HG02798 (cell line): Measurements from ENCODE around the gene PDE4D.
"Not testable (repeated sequence)": the region's sequence is repeated elsewhere in the genome, so short reads cannot be mapped to it uniquely, and the experiment has no call there.

Experiments
- ATAC-seq: cut with Tn5 transposase; IDR thresholded peaks from one replicate; pipeline ENCODE4 v1.9.1; 2021; ENCODE audit warnings: mild to moderate bottlenecking; ENCODE audit not compliant: unreplicated experiment, poor library complexity

Gene PDE4D

DNA sequence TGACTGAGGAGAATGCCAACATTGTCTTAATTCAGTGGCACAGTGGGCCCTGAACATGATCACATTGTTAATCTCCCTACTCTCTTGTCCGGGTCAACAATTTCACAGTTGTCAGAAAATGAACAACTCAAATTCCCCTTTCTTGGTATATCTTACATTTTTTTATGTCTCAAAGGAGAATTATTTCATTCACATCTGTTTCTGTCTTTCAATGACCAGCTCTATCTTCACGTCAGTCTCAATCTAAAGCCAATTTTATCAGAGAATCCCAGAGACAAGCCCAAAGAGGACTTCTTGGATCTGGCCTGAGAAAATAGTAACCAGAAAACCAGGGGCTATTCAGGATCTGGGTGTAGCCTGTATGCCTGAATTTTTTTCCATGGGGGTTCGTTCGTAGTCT, 477.5 kb downstream of the PDE4D start:
- ATAC-seq, result no peak

DNA sequence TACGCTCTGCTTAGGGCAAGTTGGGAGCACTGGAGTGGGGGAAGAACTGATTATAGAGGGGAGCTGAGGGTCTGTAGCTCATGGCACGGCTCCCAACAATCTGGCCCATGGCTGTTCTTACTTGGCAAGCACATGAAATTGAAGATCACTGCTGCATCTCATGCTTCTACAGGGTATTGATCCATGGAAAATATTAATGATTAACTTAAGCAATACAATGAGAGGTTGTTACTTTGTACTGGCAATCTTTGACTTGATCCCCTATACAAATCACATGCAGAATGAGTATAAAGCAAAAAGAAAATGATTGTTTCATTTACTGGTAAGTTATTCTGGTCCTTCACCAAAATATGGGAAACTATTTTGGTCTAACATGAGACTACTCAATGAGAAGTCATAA, 481.1 kb downstream of the PDE4D start:
- no peak for ATAC-seq

GRCh38 chr5:59408997-59409396, 484.5 kb downstream of the PDE4D start:
- ATAC-seq, result not testable (repeated sequence)

DNA sequence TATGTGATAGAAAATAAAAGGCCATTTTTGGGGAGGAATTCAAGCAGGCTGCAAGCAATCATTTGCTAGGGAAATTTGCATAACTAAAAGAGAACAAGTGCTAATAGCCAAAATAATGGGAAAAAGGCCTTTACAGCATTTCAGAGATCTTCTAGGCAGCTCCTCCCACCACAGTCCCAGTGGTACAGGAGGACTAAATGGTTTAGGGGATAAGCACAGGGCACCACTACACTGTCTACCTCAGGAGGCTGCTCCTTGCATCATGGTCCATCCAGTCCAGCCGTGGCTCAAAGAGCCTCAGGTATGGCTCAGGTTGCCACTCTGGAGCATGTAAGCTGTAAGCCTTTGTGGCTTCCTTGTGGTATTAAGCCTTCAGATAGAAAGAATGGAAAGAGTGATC, 485.6 kb downstream of the PDE4D start:
- ATAC-seq, result no peak

DNA sequence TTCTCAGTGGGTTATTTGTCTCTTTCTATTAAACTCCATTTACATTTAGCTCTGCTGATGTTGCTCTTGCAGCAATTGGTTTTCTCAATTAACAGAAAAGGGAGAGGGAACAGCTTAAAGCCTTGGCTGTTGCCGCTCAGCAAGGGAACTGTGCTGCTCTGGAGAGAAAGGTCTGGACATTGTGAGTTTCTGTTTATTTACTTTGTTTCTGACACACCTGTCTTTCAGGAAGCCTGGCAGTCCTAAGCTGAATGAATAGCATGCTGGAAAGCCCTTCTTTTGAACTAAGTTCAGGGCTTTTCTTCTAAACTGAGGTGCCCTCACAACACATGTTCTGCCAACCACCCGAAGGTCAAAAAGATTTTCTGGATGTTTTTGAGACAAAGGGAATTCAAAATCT, 491.9 kb downstream of the PDE4D start:
- no peak for ATAC-seq

GRCh38 chr5:59394956-59395355, 498.6 kb downstream of the PDE4D start:
- not testable (repeated sequence) for ATAC-seq

DNA sequence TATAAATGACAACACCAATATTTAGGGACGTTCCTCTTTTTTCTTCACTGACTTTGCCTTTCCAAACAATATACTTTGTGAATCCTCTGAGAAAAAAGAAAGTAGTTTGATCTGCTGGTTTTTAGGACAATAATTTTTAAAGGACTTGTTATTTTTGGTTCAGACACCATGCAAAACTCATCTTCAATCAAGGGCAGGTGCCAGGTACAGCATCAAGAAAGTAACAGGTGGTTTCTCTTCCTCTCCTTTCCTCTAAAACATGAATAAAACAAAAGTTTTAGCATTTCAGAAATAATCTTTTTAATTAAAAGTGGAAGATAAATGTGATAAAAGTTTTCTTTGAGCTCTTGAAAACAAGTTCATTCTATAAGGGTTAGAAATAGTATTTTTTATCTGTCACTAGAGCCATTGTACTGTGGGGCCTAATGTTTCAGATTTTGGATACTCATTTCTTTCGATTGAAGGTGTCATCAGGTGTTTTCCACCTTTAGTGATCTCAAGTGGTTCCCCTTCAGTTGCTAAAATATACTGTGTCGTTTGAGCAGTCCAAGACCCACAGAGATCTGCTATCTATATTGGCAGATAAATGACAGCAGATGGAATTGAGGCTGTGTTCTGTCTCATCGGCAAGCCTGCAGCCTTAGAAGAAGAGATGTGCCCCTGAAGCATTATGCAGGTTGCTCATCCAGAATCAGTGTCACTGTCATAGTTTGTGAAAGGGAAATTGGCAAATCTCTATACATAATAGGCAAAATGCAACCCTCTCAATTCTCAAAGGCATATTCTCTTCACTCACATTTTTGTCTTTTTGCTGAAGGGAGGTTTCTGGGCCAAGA, 499.7 kb downstream of the PDE4D start:
- ATAC-seq, result no peak

- no peak for ATAC-seq
These were observed 501.9 kb downstream of the PDE4D start for GRCh38 chr5:59391576-59391975.

- ATAC-seq, result no peak
These were observed 502.5 kb downstream of the PDE4D start for GRCh38 chr5:59390989-59391388.

DNA sequence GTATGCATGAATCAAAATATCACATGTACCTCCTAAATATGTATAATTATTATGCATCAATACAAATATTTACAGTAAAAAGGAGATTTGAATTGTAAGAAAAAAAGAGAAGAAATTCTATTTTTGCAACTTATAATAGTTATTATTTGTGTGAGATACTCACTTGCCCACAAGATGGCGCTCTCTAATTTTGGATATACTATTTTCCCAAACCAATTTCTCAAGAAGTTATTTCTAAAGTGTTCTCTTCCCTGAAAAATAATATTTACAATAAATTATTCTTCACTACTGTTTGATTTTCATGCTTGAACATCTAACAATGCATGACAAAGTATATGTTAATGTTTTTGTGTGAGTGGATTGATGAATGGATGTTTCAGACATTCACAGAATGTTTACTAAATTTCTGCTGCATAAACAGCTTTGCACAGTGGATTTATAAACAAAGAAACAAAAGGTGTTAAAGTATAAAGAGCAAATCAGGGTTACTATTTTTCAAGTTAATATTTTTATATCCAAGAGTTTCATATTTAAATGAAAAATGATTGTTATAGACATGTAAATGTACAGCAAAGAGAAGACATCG, 503.4 kb downstream of the PDE4D start:
- ATAC-seq, result no peak

DNA sequence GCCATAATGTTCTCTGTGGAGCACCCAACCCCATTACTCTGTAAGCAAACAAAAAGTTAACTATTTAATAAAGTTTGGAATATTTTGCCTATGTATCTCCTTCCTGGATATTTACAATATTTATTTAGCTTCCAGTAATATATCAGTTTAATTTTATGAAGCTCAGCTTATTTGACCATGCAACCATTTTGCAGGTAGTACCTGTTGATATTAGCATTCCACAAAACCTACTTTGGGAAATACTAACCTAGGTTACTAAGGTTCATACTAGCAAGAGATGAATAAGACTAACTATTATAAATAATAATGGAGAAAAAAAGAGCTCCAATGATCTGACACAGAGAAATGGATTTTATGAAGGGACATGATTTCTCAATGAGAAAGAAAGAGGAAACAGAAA, 506.4 kb downstream of the PDE4D start:
- no peak for ATAC-seq

DNA sequence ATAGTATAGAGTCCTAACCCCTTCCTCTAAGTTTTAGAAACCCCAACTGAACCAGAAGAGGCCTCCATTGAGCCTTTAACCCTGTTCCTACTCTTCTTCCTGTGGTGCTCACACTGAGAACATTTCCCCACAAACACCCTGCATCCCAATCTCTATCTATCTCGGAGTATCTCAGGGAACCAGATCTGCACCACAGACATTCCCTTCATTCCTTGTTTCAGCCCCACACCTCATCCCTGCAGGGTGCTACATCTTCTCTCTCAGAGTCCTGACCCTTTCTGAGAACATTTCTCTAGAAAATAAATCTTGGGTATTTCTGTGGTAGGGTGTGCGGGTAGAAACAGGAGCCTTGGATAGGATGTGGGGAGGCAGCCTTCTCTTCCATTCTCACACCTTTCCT, 507.8 kb downstream of the PDE4D start:
- no peak for ATAC-seq

DNA sequence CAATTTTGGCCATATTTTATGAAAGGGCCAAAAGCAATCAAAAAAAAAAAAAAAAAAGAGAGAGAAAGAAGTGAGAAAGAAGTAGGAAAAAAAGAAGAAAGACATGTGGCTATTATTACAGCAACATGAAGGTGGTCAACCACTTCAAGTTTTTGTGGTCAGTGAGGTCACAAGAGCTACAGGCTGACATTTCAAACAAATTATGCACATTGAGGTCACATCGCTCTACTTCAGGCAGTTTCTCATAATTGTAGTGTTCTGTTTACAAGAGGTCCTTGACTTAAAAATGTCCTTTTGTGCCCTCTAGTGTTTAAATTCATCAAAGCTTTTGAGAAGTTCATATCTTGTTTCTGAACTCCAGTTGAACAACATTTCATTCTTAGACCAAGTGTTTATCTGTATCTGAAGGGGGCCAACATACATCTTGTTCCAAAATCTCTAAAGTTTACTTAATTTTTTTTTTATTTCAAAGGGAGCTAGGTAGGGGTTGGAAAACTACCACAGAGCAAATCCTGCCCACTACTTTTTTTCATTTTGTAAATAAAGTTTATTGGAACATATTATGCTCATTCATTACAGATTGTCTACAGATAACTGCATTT, 513.1 kb downstream of the PDE4D start:
- ATAC-seq, result peak; percentile 98

- ATAC-seq, result not testable (repeated sequence)
These were observed 519.5 kb downstream of the PDE4D start for GRCh38 chr5:59374036-59374435.

DNA sequence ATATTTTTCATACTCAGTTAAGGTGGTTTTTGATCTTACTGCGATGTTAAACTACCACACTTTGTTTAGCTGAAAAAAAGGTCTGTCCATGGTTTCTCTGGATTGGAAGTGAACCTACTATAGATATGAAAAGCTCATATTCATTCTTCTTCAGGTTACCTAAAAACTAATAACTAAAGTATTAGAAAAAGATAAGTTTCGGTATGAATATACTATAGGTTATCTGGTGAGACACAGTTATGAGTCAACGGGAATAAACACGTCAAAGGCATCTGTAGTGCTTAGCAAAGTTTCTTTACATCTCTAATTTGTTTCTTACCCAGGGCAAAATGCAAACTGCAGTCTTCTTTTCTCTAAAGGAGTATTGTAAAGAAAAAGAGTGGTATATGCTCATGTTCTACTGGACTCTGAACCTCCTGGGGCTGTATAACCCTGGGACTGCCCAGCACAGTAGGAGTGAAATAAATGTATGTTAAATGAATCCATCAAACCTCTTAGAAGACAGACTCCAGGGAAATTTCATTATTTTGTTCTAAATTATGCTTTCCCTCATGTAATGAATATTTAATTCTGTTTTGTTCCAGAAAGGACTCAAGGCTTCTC, 521.9 kb downstream of the PDE4D start:
- ATAC-seq, result peak; percentile 86

- ATAC-seq, result no peak
These were observed 524.6 kb downstream of the PDE4D start for GRCh38 chr5:59368951-59369350.

DNA sequence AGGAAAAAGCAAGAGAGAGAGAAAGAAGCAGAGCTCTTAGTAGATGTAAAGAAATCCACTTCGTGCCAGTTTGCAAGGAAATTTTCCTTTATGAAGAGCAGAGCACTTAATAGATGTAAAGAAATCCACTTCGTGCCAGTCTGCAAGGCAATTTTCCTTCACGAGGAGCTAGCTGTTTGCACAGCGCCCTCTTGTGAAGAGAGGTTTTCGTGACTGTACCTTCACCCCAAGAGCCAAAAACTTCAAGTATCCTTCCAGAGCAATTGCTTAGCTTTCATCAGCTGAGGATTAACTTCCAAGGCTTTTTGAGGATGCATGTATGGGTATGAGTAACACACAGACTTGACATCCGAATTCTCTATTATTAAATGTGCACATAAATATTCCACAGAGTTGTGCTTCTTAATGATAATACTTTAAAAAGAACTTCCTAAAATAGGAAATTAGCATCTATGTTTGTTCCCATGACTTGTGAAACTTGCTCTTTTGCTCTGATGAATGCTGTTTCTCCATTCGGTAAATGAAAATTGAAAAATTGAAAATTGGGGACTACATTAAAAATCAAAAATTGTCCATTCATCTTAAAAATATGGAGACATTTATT, 525.6 kb downstream of the PDE4D start:
- peak; percentile 40 for ATAC-seq

- no peak for ATAC-seq
These were observed 526.7 kb downstream of the PDE4D start for GRCh38 chr5:59366784-59367183.

- ATAC-seq, result no peak
These were observed 531.1 kb downstream of the PDE4D start for GRCh38 chr5:59362438-59362837.

GRCh38 chr5:59361454-59361853, 532.1 kb downstream of the PDE4D start:
- ATAC-seq, result no peak

DNA sequence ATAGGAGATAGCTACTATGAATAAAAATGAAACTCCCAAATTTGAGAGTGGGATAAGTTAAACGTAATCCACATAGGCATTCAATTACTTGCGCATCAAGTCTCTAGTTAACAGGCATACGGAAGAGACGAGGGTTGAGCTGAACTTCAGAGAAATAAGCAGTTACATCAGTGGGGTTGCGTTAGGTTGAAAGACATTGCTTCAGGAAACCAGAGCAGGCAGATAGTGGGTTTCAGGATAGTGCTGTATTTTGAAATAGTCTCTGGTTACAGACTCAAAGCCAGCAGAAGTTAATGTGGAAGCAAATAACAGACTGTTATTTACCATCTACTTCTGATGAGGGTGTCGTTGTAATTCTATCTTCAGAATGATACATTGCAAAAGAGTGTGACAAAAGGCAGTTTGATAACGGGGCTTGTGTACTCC, 533.4 kb downstream of the PDE4D start:
- ATAC-seq, result no peak
